ENCODE results near the gene CD44.

DNA sequence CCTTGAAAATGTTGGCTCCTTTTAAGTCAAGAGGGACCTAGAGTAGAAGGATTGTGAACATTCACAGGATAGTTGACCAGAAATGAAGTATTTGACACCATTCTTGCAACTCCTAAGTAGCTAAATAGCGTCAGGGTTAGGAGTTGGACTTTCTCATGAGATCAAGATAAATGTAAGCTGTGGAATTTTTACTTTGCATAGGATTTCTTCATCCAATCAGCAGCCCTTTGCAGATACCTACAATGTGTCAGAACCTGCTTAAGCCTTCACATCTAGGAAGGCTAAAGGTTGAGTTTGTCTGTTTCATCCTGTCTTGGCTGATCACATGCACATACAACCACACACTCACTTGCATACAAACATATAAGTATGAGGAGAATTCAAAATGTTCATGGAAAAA, 32.3 kb downstream of the CD44 start:
- no peak for TF ChIP-seq EZH2 (IDR thresholded peaks at IDR 0.05; ENCODE audit: borderline replicate concordance, low read depth, low read length, poor library complexity, severe bottlenecking)
- TF ChIP-seq, protein P1, sequence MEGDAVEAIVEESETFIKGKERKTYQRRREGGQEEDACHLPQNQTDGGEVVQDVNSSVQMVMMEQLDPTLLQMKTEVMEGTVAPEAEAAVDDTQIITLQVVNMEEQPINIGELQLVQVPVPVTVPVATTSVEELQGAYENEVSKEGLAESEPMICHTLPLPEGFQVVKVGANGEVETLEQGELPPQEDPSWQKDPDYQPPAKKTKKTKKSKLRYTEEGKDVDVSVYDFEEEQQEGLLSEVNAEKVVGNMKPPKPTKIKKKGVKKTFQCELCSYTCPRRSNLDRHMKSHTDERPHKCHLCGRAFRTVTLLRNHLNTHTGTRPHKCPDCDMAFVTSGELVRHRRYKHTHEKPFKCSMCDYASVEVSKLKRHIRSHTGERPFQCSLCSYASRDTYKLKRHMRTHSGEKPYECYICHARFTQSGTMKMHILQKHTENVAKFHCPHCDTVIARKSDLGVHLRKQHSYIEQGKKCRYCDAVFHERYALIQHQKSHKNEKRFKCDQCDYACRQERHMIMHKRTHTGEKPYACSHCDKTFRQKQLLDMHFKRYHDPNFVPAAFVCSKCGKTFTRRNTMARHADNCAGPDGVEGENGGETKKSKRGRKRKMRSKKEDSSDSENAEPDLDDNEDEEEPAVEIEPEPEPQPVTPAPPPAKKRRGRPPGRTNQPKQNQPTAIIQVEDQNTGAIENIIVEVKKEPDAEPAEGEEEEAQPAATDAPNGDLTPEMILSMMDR (conservative IDR thresholded peaks at IDR 0.05; ENCODE audit: low read depth, low read length): no peak

Data from A673 (cell line).